ENCODE results near the gene VPS37C. TPM values are rescaled to one million over a fixed set of nuclear protein-coding genes. Genes with fewer than 3 reads are reported as not detected.

Gene VPS37C
- total RNA-seq, 1 experiment from 2014 or later: 23.1 TPM

DNA sequence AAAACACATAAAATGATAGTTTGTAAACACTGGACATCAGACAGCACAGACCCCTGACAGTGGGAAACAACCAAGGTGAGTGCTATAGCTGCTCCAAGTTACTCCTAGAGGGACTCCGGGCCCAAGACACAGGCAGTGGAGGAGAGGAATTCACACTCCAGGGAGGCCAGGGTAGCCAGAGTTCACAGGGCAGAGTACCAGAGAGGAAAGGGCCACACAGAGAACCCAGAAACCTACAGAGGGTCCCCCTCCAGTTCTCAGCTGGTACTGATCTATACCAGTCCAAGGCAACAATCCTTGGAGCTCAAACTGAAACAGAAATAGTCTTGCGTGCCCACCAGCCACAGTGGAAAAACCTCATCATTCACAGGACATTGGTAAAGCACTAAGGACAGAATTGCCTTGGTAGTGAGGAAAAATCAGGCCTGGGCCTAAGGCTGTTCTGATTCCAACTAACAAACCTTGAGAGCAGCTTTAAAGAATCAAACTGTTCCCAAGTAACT, 7.6 kb downstream of the VPS37C start:
- CTCF ChIA-PET: no interaction called here
- TF ChIP-seq ZNF274 (IDR thresholded peaks at IDR 0.05; ENCODE audit: low read depth, low read length) (no peak), JUND (IDR thresholded peaks at IDR 0.05) (no peak), EGR1 (IDR thresholded peaks at IDR 0.05; ENCODE audit: low read depth) (no peak)
- Histone ChIP-seq H3K4me1 (ENCODE audit: control insufficient read depth in 1 of 2, insufficient read depth in 2 of 2, low read length in 2 of 2) (peaks cover 13 to 48% of the 10 kb centered on the region in 2 experiments), H3K36me3 (ENCODE audit: control insufficient read depth in 1 of 2, insufficient read depth in 2 of 2, low read length in 2 of 2) (peaks cover 0 to 18% of the 10 kb centered on the region in 2 experiments; a peak in 2 of 4 replicates), H3K27ac (ENCODE audit: low read depth, low read length) (peak overlapping the region; percentile 68), H2AFZ (ENCODE audit: low read depth, low read length, poor library complexity, severe bottlenecking) (no peak overlapping the region), H4K20me1 (ENCODE audit: insufficient read depth) (no peaks in the 10 kb centered on the region), H3K9me2 (ENCODE audit: insufficient read depth) (no peaks in the 10 kb centered on the region), H3K27me3 (ENCODE audit: insufficient read depth, low read length) (no peaks in the 10 kb centered on the region), H3K79me2 (ENCODE audit: insufficient read depth, low read length) (peaks cover 97% of the 10 kb centered on the region), H3K4me3 (replicated peaks in 1 of 2; ENCODE audit: low read depth in 1 of 2, low read length in 2 of 2) (peak overlapping the region; percentile 4 to 46; a peak in 3 of 4 replicates), H3K9me3 (ENCODE audit: control insufficient read depth in 1 of 2, insufficient read depth in 1 of 2, low read depth in 1 of 2, low read length in 2 of 2) (peaks cover 5 to 8% of the 10 kb centered on the region in 2 experiments; a peak in 2 of 4 replicates), H3K4me2 (ENCODE audit: low read length) (peak overlapping the region; percentile 77), H3K9ac (ENCODE audit: low read length) (peak overlapping the region; percentile 51)
- peak; percentile 71 for ATAC-seq
- intact Hi-C loops (cut with micrococcal nuclease): no loop called here
- RAD21 ChIA-PET (ENCODE audit: low non-redundant PET in 1 of 2, low total read pairs in 2 of 2, uncharacterized antibody in 2 of 2, unreplicated experiment in 2 of 2): no interaction called here
- no TSS peak for BruUV-seq (replicated peaks)
- no peak for DNase-seq (ENCODE audit: low read depth, low spot score)
- POLR2A ChIA-PET: interaction anchor here (1.4 kb wide), 1 partner anchor 8 kb away, joined by 3 read pairs; the partner anchor contains the start of gene VPS37C

- ATAC-seq: peak; percentile 76
- Histone ChIP-seq H3K27ac (ENCODE audit: low read depth, low read length) (peak overlapping the region; percentile 68; the same call in 1 of the 2 replicates), H3K79me2 (ENCODE audit: insufficient read depth, low read length) (peaks cover 97% of the 10 kb centered on the region), H3K4me2 (ENCODE audit: low read length) (peak overlapping the region; percentile 77), H3K4me3 (replicated peaks in 1 of 2; ENCODE audit: low read depth in 1 of 2, low read length in 2 of 2) (peak overlapping the region in 1 of 2 experiments; percentile 46; a peak in 2 of 4 replicates), H4K20me1 (ENCODE audit: insufficient read depth) (no peaks in the 10 kb centered on the region), H3K9me2 (ENCODE audit: insufficient read depth) (no peaks in the 10 kb centered on the region), H3K9me3 (ENCODE audit: control insufficient read depth in 1 of 2, insufficient read depth in 1 of 2, low read depth in 1 of 2, low read length in 2 of 2) (peaks cover 5 to 8% of the 10 kb centered on the region in 2 experiments; a peak in 2 of 4 replicates), H3K4me1 (ENCODE audit: control insufficient read depth in 1 of 2, insufficient read depth in 2 of 2, low read length in 2 of 2) (peaks cover 11 to 46% of the 10 kb centered on the region in 2 experiments), H3K9ac (ENCODE audit: low read length) (peak overlapping the region; percentile 51), H2AFZ (ENCODE audit: low read depth, low read length, poor library complexity, severe bottlenecking) (no peak overlapping the region), H3K36me3 (ENCODE audit: control insufficient read depth in 1 of 2, insufficient read depth in 2 of 2, low read length in 2 of 2) (peaks cover 0 to 18% of the 10 kb centered on the region in 2 experiments; a peak in 2 of 4 replicates), H3K27me3 (ENCODE audit: insufficient read depth, low read length) (no peaks in the 10 kb centered on the region)
- no peak for DNase-seq (ENCODE audit: low read depth, low spot score)
- intact Hi-C loops (cut with micrococcal nuclease): no loop called here
- ChIA-PET RAD21 (ENCODE audit: low non-redundant PET in 1 of 2, low total read pairs in 2 of 2, uncharacterized antibody in 2 of 2, unreplicated experiment in 2 of 2) (no interaction called here), POLR2A (interaction anchor here (1.4 kb wide), 1 partner anchor 9 kb away, joined by 3 read pairs; the partner anchor contains the start of gene VPS37C), CTCF (no interaction called here)
- TF ChIP-seq CBX3 (IDR thresholded peaks at IDR 0.05; ENCODE audit: low read depth) (peak; percentile 10; the same call in 1 of the 2 replicates), SRF (IDR thresholded peaks at IDR 0.05; ENCODE audit: low read depth) (no peak; the same call in 1 of the 2 replicates), POLR2AphosphoS5 (IDR thresholded peaks at IDR 0.05; ENCODE audit: low read depth, low read length) (no peak), EZH2 (IDR thresholded peaks at IDR 0.05) (no peak), ZFX (IDR thresholded peaks at IDR 0.05) (no peak), SP1 (IDR thresholded peaks at IDR 0.05; ENCODE audit: low read depth) (peak; percentile 50), ZNF274 (IDR thresholded peaks at IDR 0.05; ENCODE audit: low read depth, low read length) (no peak), FOSL1 (IDR thresholded peaks at IDR 0.05; ENCODE audit: low read depth) (peak; percentile 55; the same call in 1 of the 2 replicates), YY1 (IDR thresholded peaks at IDR 0.05; ENCODE audit: extremely low read depth, insufficient replicate concordance, low read depth, low read length) (no peak), SIN3A (IDR thresholded peaks at IDR 0.05; ENCODE audit: low read depth) (0 out of 2 replicates have a peak, but pooled peaks have one; percentile 46)
- TF ChIP-seq, protein P1, sequence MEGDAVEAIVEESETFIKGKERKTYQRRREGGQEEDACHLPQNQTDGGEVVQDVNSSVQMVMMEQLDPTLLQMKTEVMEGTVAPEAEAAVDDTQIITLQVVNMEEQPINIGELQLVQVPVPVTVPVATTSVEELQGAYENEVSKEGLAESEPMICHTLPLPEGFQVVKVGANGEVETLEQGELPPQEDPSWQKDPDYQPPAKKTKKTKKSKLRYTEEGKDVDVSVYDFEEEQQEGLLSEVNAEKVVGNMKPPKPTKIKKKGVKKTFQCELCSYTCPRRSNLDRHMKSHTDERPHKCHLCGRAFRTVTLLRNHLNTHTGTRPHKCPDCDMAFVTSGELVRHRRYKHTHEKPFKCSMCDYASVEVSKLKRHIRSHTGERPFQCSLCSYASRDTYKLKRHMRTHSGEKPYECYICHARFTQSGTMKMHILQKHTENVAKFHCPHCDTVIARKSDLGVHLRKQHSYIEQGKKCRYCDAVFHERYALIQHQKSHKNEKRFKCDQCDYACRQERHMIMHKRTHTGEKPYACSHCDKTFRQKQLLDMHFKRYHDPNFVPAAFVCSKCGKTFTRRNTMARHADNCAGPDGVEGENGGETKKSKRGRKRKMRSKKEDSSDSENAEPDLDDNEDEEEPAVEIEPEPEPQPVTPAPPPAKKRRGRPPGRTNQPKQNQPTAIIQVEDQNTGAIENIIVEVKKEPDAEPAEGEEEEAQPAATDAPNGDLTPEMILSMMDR (IDR thresholded peaks at IDR 0.05 in 2 of 3, conservative IDR thresholded peaks at IDR 0.05 in 1 of 3; ENCODE audit: borderline replicate concordance in 1 of 3, insufficient read depth in 1 of 3, low read depth in 2 of 3, low read length in 2 of 3): no peak
- TF ChIP-seq, protein P2, sequence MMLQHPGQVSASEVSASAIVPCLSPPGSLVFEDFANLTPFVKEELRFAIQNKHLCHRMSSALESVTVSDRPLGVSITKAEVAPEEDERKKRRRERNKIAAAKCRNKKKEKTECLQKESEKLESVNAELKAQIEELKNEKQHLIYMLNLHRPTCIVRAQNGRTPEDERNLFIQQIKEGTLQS (IDR thresholded peaks at IDR 0.05): no peak
- no TSS peak for BruUV-seq (replicated peaks)
These were observed 8.2 kb downstream of the VPS37C start for GRCh38 chr11:61152816-61153592.

Measured in HCT116 (cell line).